ENCODE data around the gene N4BP3.
"Not testable (repeated sequence)": the region's sequence is repeated elsewhere in the genome, so short reads cannot be mapped to it uniquely, and the experiment has no call there.

Gene N4BP3

DNA sequence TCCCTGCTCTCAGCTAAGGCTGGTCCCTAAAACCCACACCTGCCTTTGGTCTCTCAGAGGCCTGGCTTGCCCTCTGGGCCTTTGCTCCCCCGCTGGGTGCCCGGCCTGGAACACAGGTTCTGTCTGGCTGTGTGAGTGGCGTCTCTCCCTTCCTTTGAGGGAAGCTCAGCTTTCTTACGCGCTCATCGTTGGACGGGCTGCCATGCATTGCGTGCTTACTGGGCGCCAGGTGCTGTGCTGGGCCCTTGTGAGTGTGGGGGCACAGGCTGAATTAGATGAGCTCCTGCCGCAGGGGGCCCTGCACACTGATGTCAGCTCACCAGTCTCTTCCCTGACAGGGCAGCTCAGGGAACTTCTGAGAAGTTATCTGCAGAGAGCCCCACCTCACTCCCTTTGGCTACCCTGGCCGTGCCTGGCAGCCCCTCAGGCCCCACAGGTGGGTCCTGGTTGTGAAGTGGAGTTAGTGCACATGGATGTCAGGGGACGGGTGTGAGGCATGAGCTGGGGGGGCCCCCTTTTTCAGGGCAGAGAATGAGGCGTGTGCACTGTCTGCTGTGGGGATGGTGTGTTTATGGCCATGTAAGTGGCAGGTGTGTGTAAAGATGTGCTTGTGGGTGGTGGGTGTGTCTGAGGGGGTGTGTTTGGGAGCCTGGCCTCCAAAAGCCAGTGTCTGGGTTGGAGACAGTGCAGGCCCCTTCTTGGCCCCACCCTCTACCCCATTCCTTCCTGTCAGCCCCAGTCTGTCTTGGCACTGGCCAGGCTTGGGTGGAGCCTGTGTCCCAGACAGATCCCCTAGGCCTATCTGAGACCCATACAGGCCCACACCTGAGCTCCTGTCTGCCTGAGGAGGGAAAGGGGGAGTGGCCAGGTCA, 10.0 kb downstream of the N4BP3 start:
- DNase-seq, result no peak

- no peak for DNase-seq
Measured at GRCh38 chr5:178123966-178124925, 10.9 kb downstream of the N4BP3 start.

DNA sequence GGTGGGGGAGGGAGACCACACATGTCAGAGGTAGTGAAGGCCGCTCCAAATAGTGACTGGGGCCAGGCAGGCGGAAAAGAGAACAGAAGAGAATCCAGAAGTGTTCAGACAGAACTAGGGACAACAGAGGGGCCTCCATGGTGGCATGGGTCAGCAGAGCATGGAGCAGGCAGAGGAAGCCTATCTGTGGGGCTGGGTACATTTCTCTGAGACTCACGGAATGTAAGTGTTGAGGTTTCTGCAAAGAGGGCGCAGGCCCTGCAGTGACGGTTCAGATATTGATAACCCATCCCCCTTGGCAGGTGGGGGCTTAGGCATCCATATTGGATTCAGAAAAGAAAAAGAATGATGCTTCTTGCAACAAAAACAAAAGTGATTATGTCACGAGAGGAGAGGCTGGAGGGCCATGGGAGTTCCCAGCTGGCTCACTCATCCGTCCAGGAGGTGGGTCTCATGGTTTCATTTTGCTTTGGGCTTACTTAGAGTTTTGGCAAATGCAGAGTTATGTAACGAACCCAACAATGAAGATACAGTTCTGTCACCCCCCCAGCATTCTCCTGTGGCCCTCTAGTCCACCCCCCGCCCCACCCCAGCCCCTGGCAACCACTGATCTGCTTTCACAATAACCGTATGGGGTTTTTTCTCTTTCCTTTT, 12.0 kb downstream of the N4BP3 start:
- DNase-seq, result no peak

DNA sequence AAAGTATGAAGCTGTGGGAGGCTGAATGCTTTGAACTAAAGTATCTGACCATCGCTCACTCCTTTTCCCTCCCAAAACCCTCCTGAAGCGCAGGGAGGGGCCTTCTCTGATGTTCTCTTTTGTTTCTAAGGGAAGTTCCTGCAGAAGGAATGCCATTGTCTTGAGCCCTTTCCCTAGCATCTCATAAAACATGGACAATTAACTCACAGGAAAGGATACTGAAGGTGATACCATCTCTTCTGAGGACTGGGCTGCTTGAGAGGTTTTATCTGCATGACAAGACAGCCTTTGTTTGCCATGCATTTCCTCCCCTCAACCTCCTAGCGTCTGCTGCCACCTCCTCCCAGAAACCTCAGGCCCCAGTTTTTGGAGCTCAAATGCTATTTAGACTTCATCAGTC, 13.2 kb downstream of the N4BP3 start:
- no peak for DNase-seq

- not testable (repeated sequence) for DNase-seq
Measured at GRCh38 chr5:178127300-178128009, 14.1 kb downstream of the N4BP3 start.

DNA sequence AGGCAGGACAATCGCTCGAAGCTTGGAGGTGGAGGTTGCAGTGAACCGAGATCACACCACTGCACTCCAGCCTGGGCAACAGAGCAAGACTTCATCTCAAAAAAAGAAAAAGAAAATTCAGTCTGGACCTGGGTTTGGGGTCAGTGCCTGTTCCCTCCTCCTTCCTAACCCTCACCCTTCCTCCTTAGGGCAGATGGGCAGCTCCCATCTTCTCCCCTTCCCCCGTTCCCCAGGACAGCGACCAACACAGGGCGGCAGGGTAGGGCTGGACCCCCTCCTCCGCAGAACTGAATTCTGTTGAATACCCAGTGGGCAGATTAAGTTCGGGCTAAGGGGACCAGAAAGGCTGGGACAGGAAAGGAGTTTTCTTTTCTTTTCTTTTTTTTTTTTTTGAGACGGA, 16.0 kb downstream of the N4BP3 start:
- no peak for DNase-seq

GRCh38 chr5:178130234-178130575, 16.9 kb downstream of the N4BP3 start:
- DNase-seq, result not testable (repeated sequence)

DNA sequence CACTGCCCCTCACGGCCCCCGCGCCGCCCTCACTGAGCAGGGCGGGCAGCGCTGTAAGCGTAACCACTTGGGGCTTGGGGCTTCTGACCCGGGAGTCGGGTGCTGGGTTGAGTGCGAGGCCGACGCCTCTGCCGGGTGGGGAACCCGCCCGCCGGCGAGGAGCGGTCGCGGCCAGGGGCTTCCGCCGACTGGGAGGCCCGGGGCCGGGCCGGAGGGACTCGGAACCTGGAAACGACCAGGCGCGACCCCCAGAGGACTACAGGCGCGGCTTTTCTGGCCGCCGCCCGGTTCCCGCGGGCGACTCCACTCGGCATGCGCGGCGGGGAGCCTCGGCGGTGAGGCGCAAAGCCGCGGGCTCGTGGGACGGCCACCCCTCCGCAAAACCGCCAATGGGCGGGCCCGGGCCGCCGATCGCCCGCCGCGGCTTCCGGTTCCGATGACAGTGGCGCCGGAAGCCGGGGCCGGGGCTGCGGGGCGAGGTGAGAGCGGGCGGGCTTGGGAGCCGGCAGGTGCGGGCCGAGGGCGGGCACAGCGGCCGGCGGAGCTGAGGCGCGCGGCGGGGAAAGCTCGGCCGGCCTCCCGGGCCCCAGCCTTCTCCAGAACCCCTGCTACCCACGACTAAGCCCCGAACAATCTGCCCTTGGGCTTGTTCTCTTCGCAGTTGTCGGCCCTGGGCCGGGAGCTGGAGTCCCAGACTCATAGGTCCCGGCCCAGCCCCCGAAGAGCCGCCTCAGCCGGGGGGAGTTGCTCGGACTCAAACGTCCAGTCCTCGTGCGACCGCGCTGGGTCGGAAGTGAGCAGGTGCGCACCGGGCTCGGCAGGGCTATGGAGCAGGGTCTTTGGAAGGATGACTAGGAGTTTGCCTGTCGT, 17.5 kb downstream of the N4BP3 start, which contains the start of gene RMND5B:
RMND5B (plus strand) TSS at position 439 of the 870 bp plus-strand sequence. CDS start 7,106 bp downstream, outside the sequence.
- peak; percentile 94 for DNase-seq

DNA sequence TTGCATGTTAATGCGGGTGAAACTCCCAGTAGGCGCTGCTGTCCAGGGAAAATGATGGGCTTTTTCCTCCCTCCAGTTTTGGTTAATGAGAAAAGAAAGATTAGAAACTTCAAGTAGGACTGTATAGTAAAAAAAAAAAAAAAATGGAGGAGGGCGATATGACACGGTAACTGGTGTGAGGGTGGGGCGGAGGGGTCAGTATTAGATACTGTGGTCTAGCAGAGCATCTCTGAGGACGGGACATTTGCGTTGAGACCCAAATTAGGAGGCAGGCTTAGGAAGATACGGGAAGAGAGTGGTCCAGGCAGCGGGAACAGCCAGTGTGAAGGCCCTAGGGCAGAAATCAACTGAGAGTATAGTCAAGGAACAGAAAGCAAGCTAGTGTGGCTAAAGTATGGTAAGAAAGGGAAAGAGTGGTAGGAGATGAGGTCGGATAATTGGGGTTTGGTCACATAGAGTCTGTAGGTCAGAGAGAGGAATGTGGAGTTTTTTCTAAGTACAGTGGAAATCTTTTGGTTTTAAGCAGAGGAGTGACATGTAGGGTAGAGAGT, 18.2 kb downstream of the N4BP3 start:
- no peak for DNase-seq

DNA sequence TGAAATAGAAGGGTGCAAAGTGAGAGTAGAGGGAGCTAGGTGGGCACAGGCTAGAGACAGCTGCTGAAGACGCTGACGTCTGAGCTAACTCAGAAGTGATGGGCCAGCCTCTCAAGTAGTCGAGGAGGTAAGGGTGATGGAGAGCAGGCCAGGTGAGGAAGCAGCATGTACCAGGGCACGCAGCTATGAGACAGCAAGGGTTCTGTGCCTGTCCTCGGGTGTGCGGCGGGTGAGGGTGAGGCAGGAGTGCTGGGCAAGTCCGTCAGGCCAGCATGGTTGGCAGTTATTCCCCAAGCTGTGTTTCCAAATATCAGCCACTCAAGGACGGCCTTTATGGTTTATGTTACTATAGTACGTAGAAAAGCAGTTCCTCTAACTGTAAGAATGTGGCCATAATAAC, 23.7 kb downstream of the N4BP3 start:
- DNase-seq, result no peak

GRCh38 chr5:178137991-178138390, 24.7 kb downstream of the N4BP3 start:
- no peak for DNase-seq

GRCh38 chr5:178141550-178141949, 28.2 kb downstream of the N4BP3 start:
- no peak for DNase-seq

- no peak for DNase-seq
Measured at GRCh38 chr5:178142642-178143041, 29.3 kb downstream of the N4BP3 start.

DNA sequence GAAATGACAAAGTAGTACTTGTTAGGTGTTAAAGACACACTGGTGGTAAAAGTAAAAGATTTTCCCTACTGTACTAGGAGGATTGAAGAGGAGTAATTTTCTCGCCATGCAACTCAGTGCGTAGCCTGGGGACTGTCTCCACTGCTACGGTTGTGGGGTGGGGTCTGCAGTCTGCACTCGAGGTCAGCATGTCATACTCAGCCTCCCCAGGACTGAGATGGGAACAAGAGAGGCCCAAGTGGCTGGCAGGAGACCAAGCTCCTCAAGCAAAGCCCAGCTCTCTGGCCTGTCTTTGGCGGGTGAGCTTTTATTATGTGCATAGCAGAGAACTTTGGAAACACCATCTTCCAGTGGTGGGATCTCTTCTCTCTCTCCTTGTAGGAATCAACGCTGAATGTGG, 29.9 kb downstream of the N4BP3 start:
- no peak for DNase-seq

GRCh38 chr5:178143901-178144300, 30.6 kb downstream of the N4BP3 start:
- no peak for DNase-seq

DNA sequence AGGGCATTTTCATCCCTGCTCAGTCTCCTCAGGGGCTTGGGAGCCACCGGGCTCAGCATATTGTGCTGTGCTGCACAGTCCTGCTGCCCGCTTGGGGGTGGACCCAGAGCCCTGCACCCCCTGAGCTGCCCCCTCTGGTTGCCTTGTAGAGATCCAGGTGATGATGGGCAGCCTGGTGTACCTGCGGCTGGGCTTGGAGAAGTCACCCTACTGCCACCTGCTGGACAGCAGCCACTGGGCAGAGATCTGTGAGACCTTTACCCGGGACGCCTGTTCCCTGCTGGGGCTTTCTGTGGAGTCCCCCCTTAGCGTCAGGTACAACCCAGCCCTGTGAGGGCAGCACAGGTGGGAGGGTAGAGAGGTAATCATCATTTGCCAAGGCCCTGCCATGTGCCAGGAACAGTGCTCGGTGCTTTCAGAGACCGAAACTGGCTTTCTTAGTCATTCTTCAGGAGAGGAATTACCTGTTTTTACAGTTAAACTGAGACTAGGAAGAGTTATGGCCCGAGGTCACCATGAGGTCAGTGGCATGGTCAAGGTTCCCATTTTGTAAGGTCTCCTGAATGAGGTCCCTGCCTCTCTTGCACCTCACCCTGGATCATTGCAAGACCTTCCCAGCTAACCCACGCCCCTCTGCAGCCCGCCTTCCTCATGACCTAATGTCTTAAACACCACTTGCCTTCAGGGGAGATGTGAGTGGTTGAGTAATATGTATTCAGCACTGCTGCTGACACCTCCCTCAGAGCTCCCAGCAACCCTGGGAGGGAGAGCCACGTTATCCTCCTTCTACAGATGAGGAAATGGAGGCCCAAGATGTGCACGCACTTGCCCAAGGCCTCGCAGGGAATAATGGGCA, 32.9 kb downstream of the N4BP3 start:
- peak; percentile 83 for DNase-seq

GRCh38 chr5:178147406-178147805, 34.1 kb downstream of the N4BP3 start:
- no peak for DNase-seq

DNA sequence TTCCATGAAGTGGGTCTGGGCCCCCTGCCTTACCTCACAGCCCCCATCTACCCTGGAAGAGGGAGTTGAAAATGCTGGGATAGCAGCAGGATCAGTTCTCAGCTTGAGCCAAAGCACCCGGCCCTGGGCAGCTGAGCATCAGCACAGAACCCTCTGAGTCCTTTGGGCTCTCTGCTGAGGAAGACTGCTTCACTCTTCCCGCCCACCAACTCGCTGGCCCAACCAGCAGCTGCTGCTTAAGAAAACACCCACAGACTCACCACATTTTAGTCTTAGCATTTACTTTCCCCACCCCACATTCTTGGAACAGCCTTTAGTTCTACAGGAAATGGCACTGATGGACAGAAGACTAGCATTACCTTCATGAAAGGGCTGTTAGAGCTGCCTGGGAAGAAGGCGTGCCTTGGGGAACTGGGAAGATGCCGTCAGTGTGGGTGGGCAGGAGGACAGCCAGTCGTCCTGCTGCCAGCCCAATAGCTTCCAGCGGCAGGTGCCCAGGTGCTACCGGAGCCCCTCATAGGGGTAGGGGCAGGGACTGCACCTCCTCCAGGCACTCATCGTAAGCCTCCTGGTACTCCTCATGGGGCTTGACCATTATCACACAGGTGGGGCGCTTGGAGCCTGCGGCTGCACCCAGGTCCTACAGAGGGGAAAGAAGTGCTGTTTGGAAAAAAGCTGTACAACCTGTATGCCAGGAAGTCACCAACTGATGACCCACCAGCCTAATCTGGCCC, 36.0 kb downstream of the N4BP3 start:
- DNase-seq, result no peak

DNA sequence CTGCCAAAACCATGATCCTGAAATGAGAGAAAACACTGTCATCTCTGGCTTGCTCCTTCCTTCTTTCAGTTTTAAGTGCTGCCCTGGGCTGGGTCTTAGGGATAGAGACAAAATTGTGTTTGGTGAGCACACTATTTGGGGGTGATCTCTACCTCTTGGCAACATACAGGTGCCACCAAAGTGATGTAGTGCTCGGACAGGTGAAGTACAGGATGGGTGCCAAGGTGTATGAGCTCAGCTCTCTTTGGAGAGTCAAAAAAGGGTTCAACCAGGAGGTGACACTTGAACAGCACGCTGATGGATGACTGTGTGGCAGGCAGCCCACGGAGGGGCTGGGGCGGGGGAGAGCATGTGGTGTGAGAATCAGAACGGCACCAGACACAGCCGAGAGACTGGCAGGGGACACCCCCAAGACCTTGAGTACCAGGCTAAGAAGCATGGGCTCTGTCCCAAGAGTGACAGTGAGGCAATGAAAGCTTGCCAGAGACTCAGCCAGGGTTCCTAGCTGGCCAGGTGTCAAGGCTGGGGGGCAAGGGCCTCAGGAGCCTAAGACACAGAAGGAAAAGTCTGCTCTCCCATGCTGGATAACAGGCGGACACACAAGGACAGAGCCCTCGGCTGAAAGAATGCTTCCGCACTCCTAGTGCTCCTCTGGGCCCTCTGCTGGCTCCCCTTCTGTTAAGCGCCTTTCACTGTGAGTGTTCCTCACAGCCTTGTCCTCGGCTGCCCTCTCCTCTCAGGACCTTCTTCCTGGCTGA, 37.8 kb downstream of the N4BP3 start:
- no peak for DNase-seq
